H1 (cell line): ENCODE data around the gene GALNT18. TPM values are rescaled to one million over a fixed set of nuclear protein-coding genes. Genes with fewer than 3 reads are reported as not detected.

Experiments
- CTCF ChIA-PET: fragments of 300-600 bp; sonication (Branson Sonifier 250); formaldehyde crosslinking; loops from one replicate; lab custom pipeline; 2021; ENCODE audit not compliant: partially characterized antibody; lab: Charles Lee
- POLR2A ChIA-PET: fragments of 300-600 bp; sonication (Branson Sonifier 250); formaldehyde crosslinking; loops from one replicate; lab custom pipeline; 2021; ENCODE audit warnings: inconsistent platforms; ENCODE audit not compliant: partially characterized antibody; lab: Charles Lee
- DNase-seq, 2 experiments: peaks; one replicate each; pipeline versions ENCODE4 v3.0.0 to v3.0.0-alpha.2; 2010 to 2022; ENCODE audit warnings: low spot score in 2 of 2, low read depth in 1 of 2, mixed read lengths in 1 of 2
- FAIRE-seq: peaks from 2 replicates; lab custom pipeline; 2011; peaks lifted over from hg19 to GRCh38; lab: Jason Lieb, UNC
- H2AFZ ChIP-seq: 2 replicates; pipeline ENCODE4 v1.8.1; 2012; ENCODE audit warnings: low read length, inconsistent platforms
- H2AK5ac ChIP-seq: 2 replicates; pipeline ENCODE4 v1.6.1; 2013; ENCODE audit warnings: low read depth, low read length
- H2BK120ac ChIP-seq: replicated peaks from 2 replicates; pipeline ENCODE3; 2013; ENCODE audit warnings: low read depth, low read length, inconsistent platforms
- H2BK12ac ChIP-seq: 2 replicates; pipeline ENCODE4 v1.6.1; 2013; ENCODE audit warnings: low read depth, low read length
- H2BK15ac ChIP-seq: 2 replicates; pipeline ENCODE4 v1.6.1; 2013; ENCODE audit warnings: low read length
- H2BK20ac ChIP-seq: 2 replicates; pipeline ENCODE4 v1.6.1; 2013; ENCODE audit warnings: low read length
- H2BK5ac ChIP-seq: 2 replicates; pipeline ENCODE4 v1.6.1; 2013; ENCODE audit warnings: low read depth, low read length
- H3K14ac ChIP-seq: 2 replicates; pipeline ENCODE4 v1.6.1; 2013; ENCODE audit warnings: inconsistent platforms; ENCODE audit not compliant: insufficient read length
- H3K18ac ChIP-seq: 2 replicates; pipeline ENCODE4 v1.6.1; 2013; ENCODE audit warnings: low read length; ENCODE audit errors: extremely low read depth
- H3K23ac ChIP-seq: 2 replicates; pipeline ENCODE4 v1.6.1; 2013; ENCODE audit warnings: inconsistent platforms; ENCODE audit not compliant: insufficient read length
- H3K23me2 ChIP-seq: 2 replicates; pipeline ENCODE4 v1.6.1; 2013; ENCODE audit warnings: low read depth, low read length
- H3K27ac ChIP-seq: 2 replicates; pipeline ENCODE4 v1.6.1; 2011; ENCODE audit warnings: low read depth, low read length, inconsistent platforms
- H3K27me3 ChIP-seq, 4 experiments: replicated peaks in 1 of 4; 1 replicate in 1 of 4; 2 replicates in 3 of 4; pipeline versions ENCODE4 v1.6.1 to v1.8.1; 2011 to 2013; ENCODE audit warnings: low read length in 3 of 4, mild to moderate bottlenecking in 3 of 4, inconsistent platforms in 2 of 4, mixed read lengths in 2 of 4, moderate library complexity in 1 of 4; ENCODE audit not compliant: control insufficient read depth in 3 of 4, insufficient read depth in 3 of 4; ENCODE audit errors: extremely low read depth in 1 of 4
- H3K36me3 ChIP-seq, 4 experiments: 2 replicates each; pipeline versions ENCODE4 v1.6.1 to v1.8.1; 2011 to 2013; ENCODE audit warnings: mild to moderate bottlenecking in 4 of 4, low read length in 3 of 4, moderate library complexity in 2 of 4, control low read depth in 1 of 4, inconsistent platforms in 1 of 4; ENCODE audit not compliant: insufficient read depth in 4 of 4, control insufficient read depth in 2 of 4
- H3K4ac ChIP-seq: replicated peaks from 2 replicates; pipeline ENCODE3; 2013; ENCODE audit warnings: low read length, low read depth, mixed read lengths, inconsistent platforms; ENCODE audit not compliant: insufficient read length
- H3K4me1 ChIP-seq, 4 experiments: replicated peaks in 1 of 4; 1 replicate in 1 of 4; 2 replicates in 3 of 4; pipeline versions ENCODE4 v1.6.1 to v1.8.1; 2011 to 2013; ENCODE audit warnings: low read length in 3 of 4, inconsistent platforms in 2 of 4, mixed read lengths in 1 of 4; ENCODE audit not compliant: insufficient read depth in 4 of 4, control insufficient read depth in 3 of 4
- H3K4me2 ChIP-seq, 2 experiments: 2 replicates each; pipeline versions ENCODE4 v1.6.1 to v1.8.1; 2011 to 2013; ENCODE audit warnings: low read depth in 2 of 2, low read length in 2 of 2, control low read depth in 1 of 2, inconsistent platforms in 1 of 2, mild to moderate bottlenecking in 1 of 2; ENCODE audit not compliant: insufficient read depth in 1 of 2
- H3K4me3 ChIP-seq, 4 experiments: fragments of 200-600, 300-600 bp in 1 of 4; sonication (generic), shearing (Covaris generic), sonication (Bioruptor Twin) in 1 of 4; 2 replicates each; pipeline versions ENCODE4 v1.5.1 to v1.8.1; 2011 to 2016; ENCODE audit warnings: low read length in 4 of 4, low read depth in 3 of 4, control low read depth in 2 of 4, inconsistent platforms in 2 of 4, mild to moderate bottlenecking in 2 of 4, mixed read lengths in 1 of 4, moderate library complexity in 1 of 4; ENCODE audit not compliant: insufficient read depth in 2 of 4; ENCODE audit errors: extremely low read depth in 1 of 4
- H3K56ac ChIP-seq: replicated peaks from 2 replicates; pipeline ENCODE3; 2013; ENCODE audit warnings: low read depth, mild to moderate bottlenecking, mixed read lengths, low read length, inconsistent platforms; ENCODE audit not compliant: insufficient read length
- H3K79me1 ChIP-seq: 2 replicates; pipeline ENCODE4 v1.6.1; 2013; ENCODE audit warnings: low read depth, low read length, control low read depth
- H3K79me2 ChIP-seq, 2 experiments: 2 replicates each; pipeline versions ENCODE4 v1.6.1 to v1.8.1; 2012 to 2013; ENCODE audit warnings: low read length in 2 of 2, mild to moderate bottlenecking in 2 of 2, inconsistent platforms in 1 of 2; ENCODE audit not compliant: insufficient read depth in 2 of 2, control insufficient read depth in 1 of 2
- H3K9ac ChIP-seq, 4 experiments: replicated peaks in 1 of 4; 1 replicate in 1 of 4; 2 replicates in 3 of 4; pipeline versions ENCODE4 v1.6.1 to v1.8.1; 2011 to 2013; ENCODE audit warnings: low read depth in 3 of 4, low read length in 3 of 4, control low read depth in 2 of 4, mild to moderate bottlenecking in 2 of 4, moderate library complexity in 2 of 4, inconsistent platforms in 1 of 4; ENCODE audit errors: extremely low read depth in 1 of 4
- H3K9me3 ChIP-seq, 2 experiments: 2 replicates each; pipeline versions ENCODE4 v1.6.1 to v1.8.1; 2012 to 2013; ENCODE audit warnings: mild to moderate bottlenecking in 2 of 2, moderate library complexity in 2 of 2, control low read depth in 1 of 2, inconsistent platforms in 1 of 2, low read depth in 1 of 2, low read length in 1 of 2, mixed read lengths in 1 of 2; ENCODE audit not compliant: insufficient read depth in 2 of 2
- H4K20me1 ChIP-seq, 2 experiments: replicated peaks in 1 of 2; 2 replicates each; pipeline versions ENCODE3 to v1.8.1; 2011 to 2013; ENCODE audit warnings: inconsistent platforms in 2 of 2, low read length in 2 of 2, mild to moderate bottlenecking in 1 of 2; ENCODE audit not compliant: insufficient read depth in 2 of 2, control insufficient read depth in 1 of 2
- H4K5ac ChIP-seq: 2 replicates; pipeline ENCODE4 v1.6.1; 2013; ENCODE audit warnings: low read length, low read depth, mixed read lengths, inconsistent platforms; ENCODE audit not compliant: insufficient read length
- H4K8ac ChIP-seq: 2 replicates; pipeline ENCODE4 v1.8.0; 2013; ENCODE audit warnings: mild to moderate bottlenecking, moderate library complexity, low read length, inconsistent platforms; ENCODE audit not compliant: insufficient read depth; ENCODE audit errors: extremely low read depth
- H4K91ac ChIP-seq: replicated peaks from 2 replicates; pipeline ENCODE3; 2013; ENCODE audit warnings: low read length, mixed read lengths, inconsistent platforms; ENCODE audit not compliant: insufficient read length
- BCL11A ChIP-seq, 2 experiments: IDR thresholded peaks; one replicate each; pipeline ENCODE4 v1.6.1; 2011; ENCODE audit warnings: low read depth in 2 of 2, low read length in 2 of 2, mild to moderate bottlenecking in 2 of 2
- CBX5 ChIP-seq: fragments of 300-800, 300-1000 bp; sonication (generic); IDR thresholded peaks from 2 replicates; pipeline ENCODE4 v1.7.1; 2016; ENCODE audit warnings: antibody characterized with exemption, low read length, low read depth
- CHD2 ChIP-seq: IDR thresholded peaks from 2 replicates; pipeline ENCODE4 v1.6.1; 2012; ENCODE audit warnings: low read length, improper control_type of control experiment
- EGR1 ChIP-seq: IDR thresholded peaks from 2 replicates; pipeline ENCODE4 v1.6.1; 2011; ENCODE audit warnings: low read depth, low read length, borderline replicate concordance
- PHF8 ChIP-seq: fragments of 200-600 bp; sonication (generic); conservative IDR thresholded peaks from 2 replicates; pipeline ENCODE4 v1.7.1; 2012; ENCODE audit warnings: low read depth, mild to moderate bottlenecking, inconsistent platforms, low read length, moderate library complexity
- SIX5 ChIP-seq: IDR thresholded peaks from 2 replicates; pipeline ENCODE4 v1.6.1; 2011; ENCODE audit warnings: mild to moderate bottlenecking, low read depth, low read length
- SP2 ChIP-seq: IDR thresholded peaks from 2 replicates; pipeline ENCODE4 v1.6.1; 2012; ENCODE audit warnings: mild to moderate bottlenecking, low read length, inconsistent platforms
- SUZ12 ChIP-seq: fragments of 200-600 bp; sonication (generic); IDR thresholded peaks from 2 replicates; pipeline ENCODE4 v1.6.1; 2012; ENCODE audit warnings: mild to moderate bottlenecking, inconsistent platforms, low read length, moderate library complexity, mixed read lengths
- TBP ChIP-seq: IDR thresholded peaks from 2 replicates; pipeline ENCODE4 v1.6.1; 2011; ENCODE audit warnings: low read depth, low read length, improper control_type of control experiment
- WGBS, 2 experiments: shearing (Covaris generic) in 1 of 2; methylation state at CpG; one replicate each; pipeline versions ENCODE4 v1.1.6 to v1.1.7; 2013 to 2015; ENCODE audit warnings: low lambda C conversion rate in 2 of 2, mixed read lengths in 2 of 2, inconsistent platforms in 1 of 2, low coverage in 1 of 2, missing lambda C conversion rate in 1 of 2; ENCODE audit not compliant: insufficient replicate concordance in 2 of 2, insufficient coverage in 1 of 2, insufficient read length in 1 of 2; ENCODE audit errors: extremely low coverage in 1 of 2, missing lambda C conversion rate in 1 of 2; 5-methylcytosine and 5-hydroxymethylcytosine counted together
- polyA plus RNA-seq, 7 experiments: library from polyadenylated mRNA; depleted of rRNA in 3 of 7; stranded (reverse) in 5 of 7; unstranded in 2 of 7; fragments of >200 nt in 5 of 7; fragments of 200-250 nt in 2 of 7; gene quantifications; 1 replicate in 5 of 7; 2 replicates in 1 of 7; 4 replicates in 1 of 7; pipeline versions ENCODE4 v1.2.1 to v1.2.3, GENCODE V29; 2011 to 2013; ENCODE audit warnings: missing spikeins in 2 of 7, mixed read lengths in 2 of 7
- total RNA-seq: library from RNA; stranded (reverse); fragmentation: NEBNext Ultra II Directional; extraction: Animal tissue kit (Norgen Biotek cat#: 25700); gene quantifications from 2 replicates; pipeline ENCODE4 v1.2.1, GENCODE V29; 2021

GALNT18 gene
- total and polyA plus RNA-seq, 2 of the 8 experiments (the other 6 are each of a cell fraction or from before 2014, with no cell fraction given), result 6.0 to 9.4 TPM

DNA sequence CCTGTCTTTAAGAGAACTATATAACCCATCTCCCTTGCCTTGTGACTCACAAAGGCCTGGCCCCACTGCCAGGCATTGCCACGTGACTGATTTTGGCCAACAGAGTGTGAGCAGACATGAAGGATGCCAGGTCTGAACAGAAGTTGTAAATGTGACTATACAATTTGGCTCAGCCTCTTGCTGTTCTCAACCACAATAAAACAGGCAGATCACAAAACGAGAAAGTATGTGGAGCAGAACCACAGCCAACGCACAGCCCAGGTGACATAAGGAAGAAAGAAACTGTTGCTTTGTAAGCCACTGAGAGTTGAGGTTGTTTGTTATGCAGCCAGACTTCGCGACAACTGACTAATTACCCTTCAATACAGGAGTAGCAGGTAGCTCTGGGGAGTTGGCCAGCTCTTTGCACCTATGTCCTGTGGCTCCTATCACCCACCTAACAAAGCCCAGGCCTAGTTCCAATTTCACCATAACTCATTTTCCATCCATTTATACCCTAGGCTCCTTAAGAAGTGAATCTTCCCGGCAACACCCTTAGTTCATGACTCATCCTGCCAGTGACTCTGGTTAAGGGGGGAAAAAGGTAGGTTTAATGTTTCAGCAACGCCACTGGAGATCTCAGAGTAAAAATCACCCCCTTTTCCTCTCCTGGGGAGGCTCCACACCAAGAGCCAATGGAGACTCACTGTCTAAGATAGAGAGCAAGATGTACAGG, 53.7 kb downstream of the GALNT18 start:
- no peak overlapping the region for H3K14ac ChIP-seq
- FAIRE-seq, result no peak
- H2AFZ ChIP-seq, result no peak overlapping the region
- no peak overlapping the region for H3K4me3 ChIP-seq
- H2BK15ac ChIP-seq, result no peak overlapping the region
- no peaks in the 10 kb centered on the region for H3K79me2 ChIP-seq
- ChIA-PET CTCF (interaction anchor here (1.5 kb wide), 1 partner anchor 219 kb away, joined by 5 read pairs; no protein-coding TSS in a partner anchor), POLR2A (no interaction called here)
- H4K20me1 ChIP-seq, result no peaks in the 10 kb centered on the region
- no peak for TF ChIP-seq SIX5
- no peak for TF ChIP-seq TBP
- TF ChIP-seq PHF8, result no peak
- no peak for TF ChIP-seq SUZ12
- no peak for TF ChIP-seq CBX5
- no peak for TF ChIP-seq EGR1
- no peak for TF ChIP-seq SP2
- no peak for TF ChIP-seq BCL11A (IDR thresholded peaks at IDR 0.05; ENCODE audit: low read depth in 2 of 2, low read length in 2 of 2)
- no peak for TF ChIP-seq CHD2
- H3K4me2 ChIP-seq, result no peak overlapping the region
- no peak overlapping the region for H2BK120ac ChIP-seq
- no peak overlapping the region for H2BK5ac ChIP-seq
- H3K23me2 ChIP-seq, result no peaks in the 10 kb centered on the region; the same call in 1 of the 2 replicates
- no peak overlapping the region for H3K18ac ChIP-seq
- H3K9me3 ChIP-seq, result no peaks in the 10 kb centered on the region
- H4K91ac ChIP-seq, result no peak overlapping the region
- H4K5ac ChIP-seq, result no peak overlapping the region
- WGBS, 2 experiments, result 76% methylated on average over 7 of the region's 7 CpGs; no CpG with 5 or more reads in 1 of the 2 experiments
- no peaks in the 10 kb centered on the region; the same call in 1 of the 2 replicates for H3K79me1 ChIP-seq
- H2BK20ac ChIP-seq, result no peak overlapping the region
- no peaks in the 10 kb centered on the region for H3K27me3 ChIP-seq
- H3K27ac ChIP-seq, result no peak overlapping the region
- DNase-seq, result no peak
- H3K9ac ChIP-seq, result no peak overlapping the region
- H3K36me3 ChIP-seq, result no peaks in the 10 kb centered on the region
- no peak overlapping the region for H2BK12ac ChIP-seq
- H3K56ac ChIP-seq, result no peak overlapping the region
- H3K4ac ChIP-seq, result no peak overlapping the region
- no peak overlapping the region for H2AK5ac ChIP-seq
- no peak overlapping the region for H4K8ac ChIP-seq
- no peak overlapping the region for H3K23ac ChIP-seq
- H3K4me1 ChIP-seq, result no peaks in the 10 kb centered on the region
